Activated CD8-positive, alpha-beta memory T cell treated with anti-CD3 and anti-CD28 coated beads, Interleukin-2, amount 50 U/mL, for 24 hours (primary cell): ENCODE data around the gene MLANA.

ENCODE experiments used
- DNase-seq: peaks from one replicate; pipeline ENCODE4 v3.0.0-alpha.2; 2020; ENCODE audit errors: extremely low read depth

The MLANA gene

DNA sequence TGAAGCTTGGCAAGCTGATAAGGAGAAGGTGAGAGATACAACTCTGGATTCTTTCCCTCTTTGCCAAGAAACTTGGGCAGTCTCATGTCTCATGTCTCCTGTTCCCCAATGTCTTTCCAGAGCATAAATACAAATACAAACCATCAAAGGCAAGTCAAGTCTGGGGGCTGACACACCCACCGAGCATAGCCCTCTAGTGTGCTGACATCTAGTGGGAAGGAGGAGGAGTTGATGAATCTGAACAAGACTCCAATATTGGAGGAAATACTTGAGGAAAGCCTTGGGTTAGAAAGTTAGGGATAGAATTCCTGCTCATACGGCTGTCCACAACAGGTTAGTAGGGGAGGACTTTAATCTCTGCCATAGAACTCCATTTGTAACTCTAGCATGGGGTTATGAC lies 8.6 kb downstream of the MLANA start:
- no peak for DNase-seq

DNA sequence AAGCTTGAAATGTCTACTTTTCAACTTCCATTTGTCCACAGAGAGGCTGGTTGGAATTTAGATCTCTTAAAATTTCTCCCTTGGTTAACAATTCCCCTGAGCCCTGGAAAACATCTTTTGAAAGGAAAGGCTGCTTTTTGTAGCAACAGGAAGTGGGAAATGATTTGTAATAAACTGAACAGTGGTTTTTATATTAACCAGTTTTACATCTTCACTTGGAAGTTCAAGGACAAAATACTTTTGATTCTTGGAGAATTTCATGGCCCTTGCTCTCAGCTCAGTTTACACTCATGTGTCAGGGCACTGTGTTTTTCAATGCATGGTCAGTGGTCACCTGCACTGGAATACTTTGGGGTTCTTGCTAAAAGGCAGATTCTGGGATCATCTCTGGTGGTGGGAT lies 9.9 kb downstream of the MLANA start:
- no peak for DNase-seq

DNA sequence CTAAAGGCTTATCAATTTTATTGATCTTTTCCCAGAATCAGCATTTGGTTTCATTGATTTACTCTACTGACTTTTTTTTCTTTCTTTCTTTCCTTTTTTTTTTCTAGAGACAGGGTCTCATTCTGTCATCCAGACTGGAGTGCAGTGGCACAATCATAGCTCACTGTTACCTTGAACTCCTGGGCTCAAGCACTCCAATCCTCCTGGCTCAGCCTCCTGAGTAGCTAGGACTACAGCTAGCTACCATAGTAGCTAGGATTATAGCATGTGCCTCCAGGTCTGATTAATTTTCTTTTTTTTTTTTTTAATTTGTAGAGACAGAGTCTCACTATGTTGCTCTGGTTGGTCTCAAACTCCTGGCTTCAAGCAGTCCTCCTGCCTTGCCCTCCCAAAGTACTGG lies 11.7 kb downstream of the MLANA start:
- no peak for DNase-seq

DNA sequence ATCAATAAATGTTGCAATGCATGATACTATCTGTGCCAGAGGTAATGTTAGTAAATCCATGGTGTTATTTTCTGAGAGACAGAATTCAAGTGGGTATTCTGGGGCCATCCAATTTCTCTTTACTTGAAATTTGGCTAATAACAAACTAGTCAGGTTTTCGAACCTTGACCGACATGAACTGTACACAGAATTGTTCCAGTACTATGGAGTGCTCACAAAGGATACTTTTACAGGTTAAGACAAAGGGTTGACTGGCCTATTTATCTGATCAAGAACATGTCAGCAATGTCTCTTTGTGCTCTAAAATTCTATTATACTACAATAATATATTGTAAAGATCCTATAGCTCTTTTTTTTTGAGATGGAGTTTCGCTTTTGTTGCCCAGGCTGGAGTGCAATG lies 18.2 kb downstream of the MLANA start:
- no peak for DNase-seq

DNA sequence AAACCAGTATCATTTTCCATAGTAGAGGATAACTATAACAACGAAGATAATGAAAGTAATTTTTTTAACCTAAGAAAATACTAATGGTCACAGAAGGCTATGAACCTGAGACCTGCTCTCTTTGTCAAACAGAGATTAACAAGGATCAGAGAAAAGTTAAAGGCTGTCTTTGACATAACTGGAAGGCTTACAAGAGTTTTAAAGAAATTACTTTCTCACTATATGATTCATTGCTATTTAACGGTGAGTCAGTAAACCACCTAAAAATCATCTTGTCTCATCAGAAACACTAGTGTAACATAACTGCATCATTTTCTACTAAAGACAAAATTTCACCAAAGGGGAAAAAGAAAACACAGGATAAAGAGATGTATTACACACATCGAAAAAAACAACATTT lies 19.3 kb downstream of the MLANA start:
- no peak for DNase-seq

DNA sequence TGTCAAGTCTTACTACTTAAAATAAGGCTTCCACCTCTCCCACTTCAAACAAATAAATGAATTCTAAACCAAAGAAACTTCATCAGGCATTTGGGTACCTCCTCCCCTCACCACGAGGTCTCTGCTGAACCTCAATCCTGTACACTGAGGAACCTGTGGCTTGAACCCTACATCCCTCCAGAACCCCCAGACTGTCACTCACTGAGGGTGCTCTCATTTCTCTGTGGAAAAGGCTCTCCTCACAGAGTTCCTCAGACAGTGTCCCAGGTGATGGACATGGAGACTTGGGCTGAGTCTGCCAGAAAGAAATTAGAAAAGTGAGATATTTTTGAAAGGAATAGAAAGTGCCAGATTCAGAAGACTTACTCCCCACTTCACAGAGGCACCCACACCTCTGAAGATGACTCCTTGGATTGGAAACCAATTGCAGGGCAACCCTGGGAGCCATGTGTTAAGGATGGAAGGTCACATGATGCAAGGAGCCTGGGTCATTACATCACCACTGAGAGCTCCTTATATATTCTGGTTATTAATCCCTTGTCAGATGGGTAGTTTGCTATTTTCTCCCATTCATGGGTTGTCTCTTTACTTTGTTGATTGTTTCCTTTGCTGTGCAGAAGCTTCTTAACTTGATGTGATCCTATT lies 19.8 kb downstream of the MLANA start:
- no peak for DNase-seq

DNA sequence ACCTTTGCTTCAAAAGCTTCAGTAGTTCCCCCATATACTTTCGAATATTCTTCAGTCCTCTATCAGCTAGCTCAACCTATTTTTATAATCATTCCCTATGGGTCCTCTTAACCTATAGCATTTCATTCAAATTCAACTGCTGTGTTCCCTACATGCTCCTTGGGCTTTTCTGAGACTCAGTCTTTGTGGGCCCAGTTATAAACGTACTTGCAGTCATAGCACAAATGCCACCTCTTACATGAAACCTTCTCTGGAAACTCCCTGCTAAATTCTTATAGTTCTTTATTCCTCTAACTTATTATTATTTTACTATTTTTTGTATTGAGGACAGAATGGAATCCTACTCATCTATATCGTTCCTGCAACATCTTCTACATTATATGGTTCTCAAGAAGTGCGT lies 24.7 kb downstream of the MLANA start:
- no peak for DNase-seq

DNA sequence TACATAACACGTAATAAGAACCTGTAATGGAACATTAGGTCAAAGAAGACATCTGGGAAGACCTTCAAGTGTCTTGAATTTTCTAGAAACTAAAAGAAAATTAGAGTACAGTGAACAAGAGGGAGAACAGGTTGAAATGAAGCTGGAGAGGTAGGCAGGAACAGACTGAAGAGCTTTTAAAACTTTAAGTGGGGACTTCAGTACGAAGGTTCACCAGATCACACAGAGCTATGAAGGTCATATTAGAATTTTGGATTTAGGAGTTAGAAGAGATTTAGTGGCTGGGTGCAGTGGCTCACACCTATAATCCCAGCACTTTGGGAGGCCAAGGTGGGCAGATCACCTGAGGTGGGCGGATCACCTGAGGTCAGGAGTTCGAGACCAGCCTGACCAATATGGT lies 26.6 kb downstream of the MLANA start:
- no peak for DNase-seq

DNA sequence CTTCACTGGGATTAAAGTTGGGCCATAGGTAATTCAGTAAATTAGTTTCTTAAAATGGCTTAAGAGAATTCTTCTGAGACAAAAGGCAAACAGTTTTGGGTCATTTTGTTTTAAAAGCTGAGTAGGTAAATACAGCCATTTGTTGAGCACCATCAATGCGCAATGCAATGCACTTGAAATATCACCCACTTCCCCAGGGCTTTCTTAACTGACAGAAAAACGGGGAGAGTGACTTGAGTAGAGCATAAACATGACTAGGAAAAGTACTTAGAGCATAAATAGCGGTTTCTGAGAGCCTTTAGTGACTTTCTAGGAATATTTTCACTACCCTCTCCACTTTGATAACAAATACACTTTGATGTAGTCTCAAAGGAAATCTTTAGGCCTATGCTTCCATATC lies 27.2 kb downstream of the MLANA start:
- DNase-seq: no peak

DNA sequence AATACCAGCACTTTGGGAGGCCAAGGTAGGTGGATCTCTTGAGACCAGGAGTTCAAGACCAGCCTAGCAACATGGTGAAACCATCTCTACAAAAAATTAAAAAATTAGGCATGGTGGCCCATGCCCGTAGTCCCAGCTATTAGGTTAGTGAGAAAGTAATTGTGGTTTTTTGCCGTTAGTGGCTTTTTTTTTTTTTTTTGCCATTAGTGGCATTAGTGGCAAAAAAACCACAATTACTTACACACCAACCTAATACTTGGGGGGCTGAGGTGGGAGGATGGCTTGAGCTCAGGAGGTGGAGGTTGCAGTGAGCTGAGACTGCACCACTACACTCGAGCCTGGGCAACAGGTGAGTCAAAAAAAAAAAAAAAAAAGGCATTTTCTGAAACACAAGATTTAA lies 27.8 kb downstream of the MLANA start:
- no peak for DNase-seq

DNA sequence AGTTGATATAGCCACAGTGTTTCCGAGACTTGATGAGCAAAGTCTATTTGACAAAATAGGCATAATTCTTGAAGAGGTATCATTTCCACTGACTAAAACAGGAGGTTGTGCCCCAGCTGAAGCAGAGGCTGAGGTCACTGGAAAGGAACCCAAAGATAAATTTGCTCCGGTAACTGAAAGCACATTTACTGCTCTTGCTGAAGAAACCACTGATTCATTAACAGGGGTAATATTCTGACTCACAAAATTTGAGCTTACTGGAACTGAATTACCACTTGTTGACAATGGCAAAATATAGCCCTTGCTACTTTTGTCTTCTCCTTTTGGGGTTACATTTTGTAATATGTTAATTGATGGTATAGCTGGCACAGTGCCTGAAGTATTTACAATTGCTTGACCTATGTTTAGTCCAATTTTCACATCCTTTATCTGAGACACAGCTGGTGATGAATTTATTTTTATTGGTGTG lies 30.2 kb downstream of the MLANA start:
- no peak for DNase-seq

DNA sequence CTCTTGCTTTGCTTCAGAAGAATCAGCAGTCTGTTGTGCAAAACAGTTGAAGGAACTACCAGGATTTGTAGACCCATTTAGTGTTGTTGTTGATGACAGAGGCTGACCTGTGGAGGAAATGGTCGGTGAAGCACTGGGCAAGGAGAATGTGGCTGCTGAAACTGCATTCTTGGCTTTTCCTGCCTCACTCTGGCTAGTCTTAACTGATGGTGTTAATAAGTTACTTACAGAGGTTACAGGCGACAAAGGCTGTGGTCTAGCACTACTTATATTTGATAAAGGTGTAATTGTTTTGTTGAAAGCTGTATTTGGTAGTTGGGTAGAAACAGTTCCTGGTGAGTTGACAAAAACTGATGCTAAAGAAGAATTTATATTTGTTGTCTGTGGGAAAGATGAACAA lies 31.5 kb downstream of the MLANA start:
- no peak for DNase-seq

DNA sequence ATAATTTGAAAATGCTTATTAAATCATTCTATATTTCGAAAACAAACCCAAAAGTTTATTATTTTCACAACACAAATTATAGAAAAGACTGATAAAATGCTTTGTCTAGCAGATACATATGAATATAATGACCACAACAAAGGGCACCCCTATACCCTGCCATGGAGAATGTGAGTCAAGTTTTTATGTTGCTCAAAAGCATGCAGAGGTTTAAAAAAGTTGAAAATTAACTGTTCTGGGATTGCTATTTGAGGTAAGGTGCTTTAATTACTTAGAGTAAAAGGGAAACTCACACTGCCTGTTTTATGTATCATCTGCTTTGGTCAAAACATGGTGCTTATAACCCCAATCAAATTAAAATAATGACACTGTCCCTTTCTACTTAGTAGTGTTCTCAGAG lies 41.0 kb downstream of the MLANA start:
- DNase-seq: no peak

DNA sequence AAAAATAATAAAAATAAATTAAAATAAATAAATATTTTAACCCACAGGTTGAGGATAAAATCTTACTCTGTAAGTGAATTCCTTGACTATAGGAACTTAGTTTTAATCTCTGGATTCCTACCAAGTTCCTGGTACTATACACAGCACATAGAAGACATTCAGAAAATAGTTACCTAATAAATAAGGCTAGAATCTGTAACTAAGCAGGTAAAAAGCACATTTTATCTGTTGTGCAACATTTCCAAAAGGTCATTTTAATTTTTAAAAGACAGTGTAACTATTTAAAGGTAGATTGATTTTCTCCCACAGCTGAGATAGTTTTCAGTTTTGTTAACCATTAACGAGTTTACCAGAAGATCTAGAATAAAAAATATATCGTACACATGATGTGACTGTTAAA lies 47.8 kb downstream of the MLANA start:
- no peak for DNase-seq

DNA sequence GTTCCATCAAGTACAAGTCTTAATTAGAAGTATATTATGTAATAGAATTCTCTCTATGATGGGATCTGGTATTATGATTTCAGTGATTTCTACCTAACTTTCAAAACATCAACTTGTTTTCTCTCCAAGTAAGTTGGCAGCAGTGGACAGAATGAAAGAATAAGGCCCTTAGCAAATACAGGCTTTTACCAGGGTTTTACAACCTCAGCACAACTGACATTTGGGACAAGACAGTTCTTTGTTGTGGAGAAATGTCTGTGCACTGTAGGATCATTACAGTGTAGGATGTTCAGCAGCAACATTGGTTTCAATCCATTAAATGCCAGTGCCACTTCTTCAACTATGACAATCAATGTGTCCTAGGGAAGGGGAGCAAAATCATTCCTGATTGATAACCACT lies 48.8 kb downstream of the MLANA start:
- no peak for DNase-seq

DNA sequence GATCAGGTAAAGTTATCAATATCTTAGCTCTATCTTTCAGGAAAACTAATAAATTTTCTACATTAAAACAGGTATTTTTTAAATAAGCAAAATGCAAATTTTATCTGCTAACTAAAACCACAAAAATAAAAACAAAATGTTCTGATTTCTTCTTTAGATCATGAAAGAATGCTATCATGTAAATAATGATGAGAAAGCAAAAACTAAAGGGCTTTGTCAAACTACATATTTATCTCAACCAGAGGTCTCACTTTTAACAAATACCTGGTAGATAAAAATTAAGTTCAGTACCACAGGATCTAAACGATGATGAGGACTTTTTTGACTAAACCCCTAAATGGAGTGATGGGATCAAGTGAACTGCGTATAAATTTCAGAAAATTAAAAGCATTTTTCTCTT lies 50.5 kb downstream of the MLANA start:
- DNase-seq: no peak

DNA sequence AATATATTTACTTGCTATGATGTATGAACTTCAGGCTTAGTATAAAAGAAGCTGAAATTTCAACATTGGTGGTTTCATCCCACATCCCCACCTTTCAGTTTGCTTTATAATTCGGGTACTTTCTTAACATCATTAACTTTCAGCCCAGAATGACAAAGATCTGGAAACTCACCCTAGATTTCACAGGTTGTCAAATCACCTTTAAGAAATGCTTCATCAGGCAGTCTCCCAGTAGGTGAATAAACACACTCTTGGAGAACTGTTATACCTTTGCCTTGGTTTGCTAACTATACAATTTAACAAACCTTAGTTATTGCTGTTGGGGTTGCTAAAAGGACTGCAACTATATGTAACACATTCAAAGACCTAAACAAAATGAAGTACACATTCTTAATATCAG lies 54.4 kb downstream of the MLANA start:
- no peak for DNase-seq

DNA sequence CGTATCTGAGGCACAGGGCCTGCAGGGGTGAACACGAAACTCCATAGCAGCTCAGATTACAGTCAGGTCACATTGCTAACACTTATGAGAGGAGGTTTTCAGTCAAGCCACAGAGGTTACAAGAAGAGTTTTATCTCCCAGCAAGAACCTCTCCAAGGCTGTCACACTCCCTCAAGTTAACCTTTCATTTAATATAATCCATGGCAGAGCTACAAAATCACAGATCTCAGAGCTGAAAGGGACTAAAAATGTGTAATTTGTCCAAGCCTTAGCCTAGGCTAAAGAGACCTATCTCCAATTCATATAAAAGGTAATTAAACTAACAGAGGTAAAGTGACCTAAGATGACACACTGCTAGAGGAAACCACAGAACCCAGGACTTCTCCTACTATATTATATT lies 57.2 kb downstream of the MLANA start:
- no peak for DNase-seq

DNA sequence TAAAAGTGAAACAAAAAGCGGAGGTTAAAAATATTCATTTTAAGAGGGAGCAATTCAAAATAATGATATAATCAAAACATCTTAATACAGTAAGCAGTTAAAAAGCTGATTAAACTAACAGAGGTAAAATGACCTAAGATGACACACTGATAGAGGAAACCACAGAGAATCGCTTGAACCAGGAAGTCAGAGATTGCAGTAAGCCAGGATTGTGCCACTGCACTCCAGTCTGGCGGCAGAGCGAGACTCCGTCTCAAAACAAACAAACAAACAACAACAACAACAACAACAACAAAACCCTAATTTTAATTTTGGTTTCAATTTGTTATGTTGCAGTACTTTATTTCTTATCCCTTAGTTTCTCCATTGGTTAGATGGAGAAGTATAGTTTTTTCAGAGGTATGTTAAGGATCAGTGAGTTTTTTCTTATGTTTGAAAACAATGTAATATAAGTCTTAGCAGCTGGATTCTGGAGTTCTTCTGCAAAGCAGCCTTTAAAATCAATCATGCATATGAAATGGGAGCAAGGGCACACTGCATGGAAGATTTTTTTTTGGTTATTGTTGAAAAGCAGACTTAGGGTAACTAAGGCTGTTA lies 58.5 kb downstream of the MLANA start:
- DNase-seq: no peak

DNA sequence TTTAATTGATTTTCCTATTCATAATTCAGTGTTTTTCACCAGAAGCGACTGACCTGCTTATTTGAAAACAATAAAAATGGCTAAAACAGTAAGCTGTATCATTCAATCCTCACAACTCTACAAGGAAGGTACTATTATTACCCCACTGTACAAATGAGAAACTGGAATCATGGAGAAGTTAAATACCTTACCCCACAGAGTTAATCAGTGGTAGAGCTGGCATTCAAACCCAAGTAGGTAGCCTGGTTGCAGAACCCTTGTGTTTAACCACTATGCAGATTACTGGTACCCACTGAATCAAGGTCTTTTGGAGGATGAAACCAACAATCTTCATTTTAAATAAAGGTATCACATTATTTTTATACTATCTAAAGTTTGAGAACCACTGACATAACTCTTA lies 59.6 kb downstream of the MLANA start:
- DNase-seq: no peak

DNA sequence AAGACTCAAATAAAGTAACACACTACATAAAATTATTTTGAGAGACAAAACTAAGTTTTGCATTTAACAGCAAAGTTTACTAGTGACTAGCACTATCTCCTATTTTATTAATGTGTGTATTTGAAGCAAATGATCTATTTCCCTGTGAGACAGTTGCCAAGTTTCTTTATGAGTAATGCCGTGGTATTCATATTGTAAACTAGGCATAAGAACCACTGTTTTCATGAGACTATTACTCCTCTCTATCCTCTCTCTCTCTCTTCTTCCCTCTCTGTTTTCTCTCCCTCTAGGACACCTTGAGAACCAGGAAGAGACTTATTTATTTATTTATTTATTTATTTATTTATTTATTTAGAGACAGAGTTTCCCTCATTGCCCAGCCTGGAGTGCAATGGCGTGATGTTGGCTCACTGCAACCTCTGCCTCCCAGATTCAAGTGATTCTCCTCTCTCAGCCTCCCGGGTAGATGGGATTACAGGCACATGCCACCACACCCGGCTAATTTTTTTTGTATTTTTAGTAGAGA lies 61.1 kb downstream of the MLANA start:
- DNase-seq: no peak

DNA sequence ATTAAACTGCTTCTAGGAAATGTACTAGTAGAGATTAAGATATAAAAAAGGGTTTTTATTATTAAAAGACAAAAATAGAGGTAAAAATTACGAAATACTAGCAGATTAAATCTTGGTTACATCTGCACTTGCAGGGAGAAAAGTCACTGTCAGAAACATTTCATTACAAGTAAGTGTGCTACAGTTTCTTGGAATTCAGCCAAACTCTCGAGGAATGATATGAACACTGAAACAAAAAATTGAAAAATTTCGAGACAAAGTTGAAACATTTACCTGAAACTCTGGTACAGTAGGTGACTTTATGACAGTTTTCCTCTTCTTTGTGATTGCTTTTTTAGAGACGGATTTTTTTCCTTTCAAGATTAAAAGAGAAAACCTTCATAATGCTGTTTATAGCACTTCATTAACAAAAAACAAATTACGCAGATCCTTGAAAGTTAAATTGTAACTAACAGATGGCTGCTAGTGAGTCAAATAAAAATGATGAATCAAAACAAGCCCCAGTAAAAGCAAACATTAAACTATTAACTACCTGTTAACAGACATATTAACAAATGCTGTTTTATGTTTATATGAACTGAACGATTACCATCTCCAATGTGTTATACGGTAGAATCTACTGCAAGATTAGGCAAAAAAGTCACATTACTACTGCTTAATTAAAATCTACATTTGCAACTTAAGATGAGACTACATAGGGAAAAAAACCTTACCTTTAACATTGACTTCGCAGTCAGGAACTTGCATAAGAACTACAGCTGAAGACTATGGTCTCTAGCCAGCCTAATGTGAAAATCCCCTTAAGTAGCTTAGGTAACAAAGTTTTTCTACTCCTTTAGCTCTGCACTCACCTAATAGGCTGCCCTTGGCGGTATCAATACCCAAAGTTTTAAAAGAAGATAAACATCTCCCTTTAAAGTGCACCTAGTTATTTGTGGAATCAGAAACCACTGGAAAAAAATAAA lies 63.3 kb downstream of the MLANA start:
- DNase-seq: no peak

DNA sequence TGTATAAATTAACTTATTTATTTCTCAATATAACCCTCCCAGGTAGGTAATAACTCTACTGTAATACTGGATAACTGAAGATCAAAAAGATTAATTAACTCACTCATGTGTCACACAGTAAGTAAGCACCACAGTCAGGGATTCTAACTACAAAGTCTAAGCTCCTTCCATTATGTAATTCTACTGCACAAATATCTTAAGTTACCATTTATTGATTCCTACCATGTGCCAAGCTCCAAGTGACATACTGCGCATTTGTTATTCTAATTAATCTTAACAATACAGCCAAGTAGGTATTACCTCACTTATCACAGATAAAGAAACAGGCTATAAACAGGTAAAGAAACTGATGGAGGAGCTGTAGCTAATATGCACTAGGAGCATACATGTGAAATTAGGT lies 66.5 kb downstream of the MLANA start:
- no peak for DNase-seq
